ENCODE measurements around the gene ZBTB32. TPM values are rescaled to one million over a fixed set of nuclear protein-coding genes. Genes with fewer than 3 reads are reported as not detected.

Gene ZBTB32
- total and polyA plus RNA-seq, 2 of the 8 experiments (the other 6 are each of a cell fraction or from before 2014, with no cell fraction given), result 0.11 to 0.50 TPM

GRCh38 chr19:35746531-35746930, 42.2 kb downstream of the ZBTB32 start (continued):
- no peak for TF ChIP-seq CBX5 (IDR thresholded peaks at IDR 0.05; ENCODE audit: low read depth, low read length)
